MCF 10A (cell line): Measurements from ENCODE around the gene CERS6. TPM values are rescaled to one million over a fixed set of nuclear protein-coding genes. Genes with fewer than 3 reads are reported as not detected.

Experiments used
- BruUV-seq: library from RNA; stranded (reverse); fragments of 400-500 nt; replicated peaks from 2 replicates; lab custom pipeline; 2021; lab: Mats Ljungman, UMichigan
- CTCF ChIA-PET: fragments of 300-600 bp; sonication (Branson Sonifier 250); formaldehyde crosslinking; extraction: SDS; loops from one replicate; lab custom pipeline; 2021; ENCODE audit warnings: antibody characterized with exemption, inconsistent platforms; lab: Yijun Ruan, JAX
- POLR2A ChIA-PET: fragments of 300-600, 350-650 bp; sonication (Branson Sonifier 250); formaldehyde crosslinking; extraction: SDS; loops from one replicate; lab custom pipeline; 2020; ENCODE audit warnings: antibody characterized with exemption, inconsistent platforms; lab: Yijun Ruan, JAX
- DNase-seq: peaks from one replicate; pipeline ENCODE4 v3.0.0-alpha.2; 2018; ENCODE audit not compliant: unreplicated experiment
- H3K27ac Mint-ChIP-seq: one replicate; pipeline ENCODE4 v1.8.0; 2022; ENCODE audit warnings: mild to moderate bottlenecking, low read depth, mixed read lengths; ENCODE audit not compliant: unreplicated experiment
- H3K27me3 Mint-ChIP-seq: one replicate; pipeline ENCODE4 v1.8.0; 2022; ENCODE audit warnings: mixed read lengths; ENCODE audit not compliant: insufficient read depth, unreplicated experiment
- H3K36me3 Mint-ChIP-seq: one replicate; pipeline ENCODE4 v1.8.0; 2022; ENCODE audit warnings: mild to moderate bottlenecking, moderate library complexity, mixed read lengths; ENCODE audit not compliant: insufficient read depth, unreplicated experiment
- H3K4me1 Mint-ChIP-seq: one replicate; pipeline ENCODE4 v1.8.0; 2022; ENCODE audit warnings: mixed read lengths; ENCODE audit not compliant: insufficient read depth, unreplicated experiment
- H3K4me3 Mint-ChIP-seq: one replicate; pipeline ENCODE4 v1.8.0; 2022; ENCODE audit warnings: mild to moderate bottlenecking, moderate library complexity, mixed read lengths; ENCODE audit not compliant: unreplicated experiment
- H3K9me3 Mint-ChIP-seq: one replicate; pipeline ENCODE4 v1.8.0; 2022; ENCODE audit warnings: mixed read lengths; ENCODE audit not compliant: unreplicated experiment
- intact Hi-C: fragments of 100-400 bp; cut with micrococcal nuclease; formaldehyde crosslinking; loops from 2 replicates; pipeline ENCODE4 v1.14.1; 2022
- total RNA-seq: library from RNA; stranded (reverse); gene quantifications from 2 replicates; pipeline ENCODE4 v1.2.3, GENCODE V29; 2022
- TF ChIP-seq, protein P1 (sequence below): fragments of 200-600 bp; IDR thresholded peaks from one replicate; pipeline ENCODE4 v1.8.0; 2022; ENCODE audit warnings: antibody characterized with exemption, mild to moderate bottlenecking; ENCODE audit not compliant: unreplicated experiment

Gene CERS6
- total RNA-seq, 1 experiment from 2014 or later: 27.4 TPM

- no peaks in the 10 kb centered on the region for H3K27me3 Mint-ChIP-seq
- no peak for DNase-seq
- no peaks in the 10 kb centered on the region for H3K4me1 Mint-ChIP-seq
- H3K4me3 Mint-ChIP-seq: no peak overlapping the region
- H3K36me3 Mint-ChIP-seq: no peaks in the 10 kb centered on the region
- intact Hi-C loops: no loop called here
- H3K27ac Mint-ChIP-seq: no peak overlapping the region
- TF ChIP-seq, protein P1, sequence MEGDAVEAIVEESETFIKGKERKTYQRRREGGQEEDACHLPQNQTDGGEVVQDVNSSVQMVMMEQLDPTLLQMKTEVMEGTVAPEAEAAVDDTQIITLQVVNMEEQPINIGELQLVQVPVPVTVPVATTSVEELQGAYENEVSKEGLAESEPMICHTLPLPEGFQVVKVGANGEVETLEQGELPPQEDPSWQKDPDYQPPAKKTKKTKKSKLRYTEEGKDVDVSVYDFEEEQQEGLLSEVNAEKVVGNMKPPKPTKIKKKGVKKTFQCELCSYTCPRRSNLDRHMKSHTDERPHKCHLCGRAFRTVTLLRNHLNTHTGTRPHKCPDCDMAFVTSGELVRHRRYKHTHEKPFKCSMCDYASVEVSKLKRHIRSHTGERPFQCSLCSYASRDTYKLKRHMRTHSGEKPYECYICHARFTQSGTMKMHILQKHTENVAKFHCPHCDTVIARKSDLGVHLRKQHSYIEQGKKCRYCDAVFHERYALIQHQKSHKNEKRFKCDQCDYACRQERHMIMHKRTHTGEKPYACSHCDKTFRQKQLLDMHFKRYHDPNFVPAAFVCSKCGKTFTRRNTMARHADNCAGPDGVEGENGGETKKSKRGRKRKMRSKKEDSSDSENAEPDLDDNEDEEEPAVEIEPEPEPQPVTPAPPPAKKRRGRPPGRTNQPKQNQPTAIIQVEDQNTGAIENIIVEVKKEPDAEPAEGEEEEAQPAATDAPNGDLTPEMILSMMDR: no peak
- H3K9me3 Mint-ChIP-seq: no peaks in the 10 kb centered on the region
- BruUV-seq: no TSS peak
- ChIA-PET POLR2A (interaction anchor here (0.6 kb wide), 1 partner anchor 486 kb away, joined by 3 read pairs; no protein-coding TSS in a partner anchor), CTCF (interaction anchor here (0.6 to 0.7 kb wide), 2 partner anchors 37 to 425 kb away, joined by 3 read pairs; no protein-coding TSS in a partner anchor)
These were observed 342.9 kb downstream of the CERS6 start for GRCh38 chr2:168798888-168799410.

- Mint-ChIP-seq H3K4me1 (no peaks in the 10 kb centered on the region), H3K36me3 (no peaks in the 10 kb centered on the region), H3K4me3 (no peak overlapping the region), H3K27ac (no peak overlapping the region), H3K9me3 (no peaks in the 10 kb centered on the region), H3K27me3 (no peaks in the 10 kb centered on the region)
- DNase-seq: no peak
- BruUV-seq: no TSS peak
- TF ChIP-seq, protein P1: no peak
- intact Hi-C loops: no loop called here
- CTCF ChIA-PET: interaction anchor here (0.7 kb wide), 3 partner anchors 102 to 464 kb away, joined by 3 read pairs; no protein-coding TSS in a partner anchor
- POLR2A ChIA-PET: interaction anchor here (0.8 to 0.9 kb wide), 2 partner anchors 8 to 12 kb away, joined by 3 read pairs; no protein-coding TSS in a partner anchor
These were observed 345.4 kb downstream of the CERS6 start for GRCh38 chr2:168801471-168801870.

- no peaks in the 10 kb centered on the region for H3K36me3 Mint-ChIP-seq
- TF ChIP-seq, protein P1: no peak
- no peak within 1 kb of the TSS for H3K27ac Mint-ChIP-seq
- BruUV-seq: no TSS peak
- no peak within 1 kb of the TSS for H3K4me3 Mint-ChIP-seq
- POLR2A ChIA-PET: interaction anchor here (0.6 to 0.9 kb wide), 3 partner anchors 9 to 865 kb away, joined by 3 read pairs; no protein-coding TSS in a partner anchor
- H3K9me3 Mint-ChIP-seq: no peaks in the 10 kb centered on the region
- peak; percentile 36 for DNase-seq
- no peaks in the 10 kb centered on the region for H3K4me1 Mint-ChIP-seq
- no peaks in the 10 kb centered on the region for H3K27me3 Mint-ChIP-seq
- CTCF ChIA-PET: interaction anchor here (0.7 kb wide), 2 partner anchors 103 to 452 kb away, joined by 3 read pairs; no protein-coding TSS in a partner anchor
- intact Hi-C loops: no loop called here
These were observed 346.1 kb downstream of the CERS6 start, which contains the start of gene NOSTRIN for GRCh38 chr2:168801961-168802858. NOSTRIN (plus strand) TSS chr2:168802637; CDS start chr2:168802647, 10 bp downstream.
